GM18517 (cell line): ENCODE data around the gene CTNNA1.

Experiments
- ATAC-seq: cut with Tn5 transposase; IDR thresholded peaks from one replicate; pipeline ENCODE4 v1.9.1; 2021; ENCODE audit warnings: mild to moderate bottlenecking, moderate library complexity; ENCODE audit not compliant: unreplicated experiment

CTNNA1 gene

DNA sequence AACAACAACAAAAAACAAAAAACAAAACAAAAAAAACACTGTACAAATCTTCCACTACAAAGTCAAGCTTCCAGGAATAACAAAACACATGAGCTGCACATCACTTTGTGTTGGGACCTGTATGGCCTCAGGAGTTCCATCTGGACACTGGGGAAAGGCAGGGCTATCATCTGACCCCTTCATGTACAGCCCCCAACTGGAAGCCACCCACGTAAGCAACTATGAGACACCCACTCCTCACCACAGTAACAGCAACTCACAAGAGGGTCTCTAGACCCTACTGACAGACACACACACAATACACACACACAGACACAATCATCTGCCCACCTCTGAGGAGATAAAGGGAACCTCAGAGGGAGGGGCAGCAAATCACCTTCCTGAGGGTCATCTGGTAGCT lies 203.6 kb downstream of the CTNNA1 start:
- no peak for ATAC-seq

DNA sequence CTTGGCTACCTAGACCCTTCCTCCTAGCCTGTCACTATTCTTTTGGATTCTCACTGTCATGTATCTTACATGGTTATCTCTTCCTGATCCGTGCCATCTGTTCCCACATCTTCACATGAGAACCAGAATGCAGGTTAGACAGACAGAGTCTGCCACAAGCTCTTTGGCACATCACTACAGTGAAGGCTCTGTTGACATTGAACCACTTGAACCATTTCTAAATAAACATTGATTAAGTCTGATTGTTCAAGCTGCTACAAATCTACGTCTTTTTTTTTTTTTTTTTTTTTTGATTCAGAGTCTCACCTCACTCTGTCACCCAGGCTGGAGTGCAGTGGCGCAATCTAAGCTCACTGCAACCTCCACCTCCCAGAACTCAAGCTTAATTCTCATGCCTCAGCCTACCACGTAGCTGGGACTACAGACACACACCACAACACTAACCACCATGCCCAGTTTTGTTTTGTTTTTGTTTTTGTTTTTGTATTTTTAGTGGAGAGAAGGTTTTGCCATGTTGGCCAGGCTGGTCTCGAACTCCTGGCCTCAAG lies 207.0 kb downstream of the CTNNA1 start:
- ATAC-seq, result no peak

GRCh38 chr5:138961221-138961620 lies 208.0 kb downstream of the CTNNA1 start:
- no peak for ATAC-seq

- no peak for ATAC-seq
Observed at GRCh38 chr5:138961729-138962128, 208.5 kb downstream of the CTNNA1 start.

- no peak for ATAC-seq
Observed at GRCh38 chr5:138962614-138963370, 209.6 kb downstream of the CTNNA1 start.

DNA sequence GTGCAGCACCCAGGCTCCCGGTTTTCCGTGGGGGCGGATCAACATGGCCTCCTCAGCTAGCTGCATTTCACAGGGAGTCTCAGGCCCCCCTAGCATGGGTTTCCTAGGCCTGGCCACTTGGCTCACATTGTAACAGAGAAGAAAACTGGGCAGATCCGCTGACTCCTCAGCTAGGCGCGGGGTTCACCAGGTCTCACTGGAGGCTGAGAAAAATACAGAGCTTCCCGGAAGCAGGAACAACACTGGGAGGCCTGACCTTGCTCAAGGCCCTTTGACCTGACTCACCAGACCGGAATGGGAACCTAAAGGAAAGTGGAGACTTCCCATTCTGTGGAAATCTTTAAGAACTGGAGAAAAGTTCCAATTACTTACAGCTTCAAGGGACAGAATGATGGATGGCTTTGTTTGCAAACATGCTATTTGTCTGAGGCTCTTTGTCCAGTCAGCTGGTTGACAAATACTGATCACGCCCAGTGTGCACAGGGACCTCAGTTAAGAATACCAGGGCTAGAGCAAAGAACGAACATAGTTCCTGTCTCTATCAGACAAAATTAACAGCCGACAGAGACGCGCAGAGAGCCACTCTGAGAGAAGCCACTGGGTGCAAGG lies 210.6 kb downstream of the CTNNA1 start:
- ATAC-seq, result no peak

GRCh38 chr5:138964647-138965201 lies 211.5 kb downstream of the CTNNA1 start:
- no peak for ATAC-seq

- no peak for ATAC-seq
Observed at GRCh38 chr5:138965626-138966025, 212.4 kb downstream of the CTNNA1 start.

DNA sequence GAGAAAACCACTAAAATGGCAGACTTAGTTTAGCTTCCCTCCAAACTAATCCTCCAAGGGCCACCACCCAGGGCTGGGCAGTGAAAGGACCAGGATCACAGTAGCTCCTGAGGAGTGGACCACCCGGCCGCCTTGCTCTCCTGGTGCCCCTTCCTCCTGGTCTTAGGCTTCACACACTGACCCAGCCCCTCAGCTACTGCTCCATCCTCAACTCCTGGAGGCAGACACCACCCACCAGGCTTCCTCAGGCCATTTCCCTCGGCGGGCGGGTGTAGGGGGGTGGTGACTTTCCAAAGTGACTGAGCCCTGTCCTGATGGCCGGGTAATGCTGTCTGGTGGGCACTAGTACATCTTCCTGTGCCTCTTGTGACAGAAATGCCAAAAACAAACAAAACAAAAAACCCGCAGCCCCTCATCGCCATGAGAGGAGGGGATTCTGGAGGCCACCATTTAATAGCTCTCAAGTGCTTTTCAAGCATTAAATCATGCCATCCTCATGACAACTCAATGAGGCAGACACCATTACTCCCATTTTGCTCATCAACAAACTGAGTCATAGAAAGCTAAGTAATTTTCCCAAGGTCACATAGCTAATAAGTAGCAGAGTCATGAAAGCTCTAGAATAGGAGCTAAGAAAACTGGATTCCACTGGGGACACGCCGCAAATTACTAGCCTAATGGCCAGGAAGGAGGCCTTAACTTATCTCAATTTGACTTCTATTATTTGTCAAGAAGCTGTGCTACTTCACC lies 213.2 kb downstream of the CTNNA1 start:
- no peak for ATAC-seq

DNA sequence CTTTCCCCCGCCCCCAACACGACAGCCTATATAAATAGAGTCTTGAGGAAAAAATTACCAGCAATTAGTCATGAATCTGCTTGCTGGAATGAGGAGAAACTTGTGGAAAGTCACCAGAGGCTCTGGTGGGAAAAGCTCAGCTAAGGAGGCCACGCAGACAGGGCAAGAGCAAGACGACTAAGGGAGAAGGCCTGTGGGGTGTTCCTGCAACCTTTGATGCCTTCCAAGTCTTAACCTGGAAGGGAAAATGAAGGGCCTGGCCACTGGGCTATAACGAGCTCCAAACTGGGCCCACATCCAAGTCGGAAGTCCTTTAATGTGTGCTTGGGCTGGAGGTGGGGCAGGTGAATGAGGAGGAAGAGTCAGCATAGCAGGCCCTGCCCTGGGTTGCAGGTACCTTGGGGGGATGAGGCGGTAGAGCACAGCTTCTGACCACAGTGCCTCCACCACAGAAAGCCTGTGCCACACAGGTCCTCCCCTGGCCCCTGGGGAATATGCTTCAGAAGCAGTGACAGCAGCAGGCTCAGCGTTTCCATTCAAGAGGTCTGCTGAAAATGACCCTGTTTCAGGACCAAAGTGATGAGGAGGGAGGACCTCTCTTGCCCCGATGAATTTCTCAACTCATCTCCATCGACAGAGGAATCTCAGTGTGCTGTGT lies 214.7 kb downstream of the CTNNA1 start:
- ATAC-seq, result no peak

- ATAC-seq, result no peak
Observed at GRCh38 chr5:138968601-138969000, 215.4 kb downstream of the CTNNA1 start.

DNA sequence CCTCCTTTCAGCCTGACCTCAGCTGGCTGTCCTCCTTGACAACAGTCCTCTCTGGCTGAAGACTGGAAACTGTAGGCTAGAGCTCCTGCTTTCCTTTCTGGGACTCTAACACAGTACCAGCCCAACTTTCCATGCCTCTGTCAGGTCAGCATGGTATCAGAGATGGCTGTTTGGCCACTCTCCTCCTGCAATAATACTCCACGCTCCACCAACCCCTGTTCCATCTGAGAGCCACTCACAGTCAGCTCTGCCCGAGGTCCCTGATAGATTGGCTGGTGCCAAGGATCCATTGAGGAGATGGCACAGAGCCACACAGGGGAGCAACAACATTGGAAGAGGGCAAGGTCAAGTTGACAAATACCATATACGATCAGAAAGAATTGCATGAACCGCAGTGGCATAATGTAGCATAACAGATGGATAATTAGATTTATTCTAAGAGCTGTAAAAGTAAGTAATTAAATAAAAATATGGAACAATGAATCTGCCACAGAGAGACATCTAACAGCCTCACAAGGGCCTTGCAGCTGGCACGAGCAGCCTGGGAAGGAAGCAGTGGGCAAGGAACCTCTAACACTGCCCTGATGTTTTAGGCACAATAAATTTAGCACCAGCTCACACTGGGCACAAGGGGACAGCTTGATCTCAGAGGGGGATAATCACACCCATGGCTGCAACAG lies 216.2 kb downstream of the CTNNA1 start:
- no peak for ATAC-seq

DNA sequence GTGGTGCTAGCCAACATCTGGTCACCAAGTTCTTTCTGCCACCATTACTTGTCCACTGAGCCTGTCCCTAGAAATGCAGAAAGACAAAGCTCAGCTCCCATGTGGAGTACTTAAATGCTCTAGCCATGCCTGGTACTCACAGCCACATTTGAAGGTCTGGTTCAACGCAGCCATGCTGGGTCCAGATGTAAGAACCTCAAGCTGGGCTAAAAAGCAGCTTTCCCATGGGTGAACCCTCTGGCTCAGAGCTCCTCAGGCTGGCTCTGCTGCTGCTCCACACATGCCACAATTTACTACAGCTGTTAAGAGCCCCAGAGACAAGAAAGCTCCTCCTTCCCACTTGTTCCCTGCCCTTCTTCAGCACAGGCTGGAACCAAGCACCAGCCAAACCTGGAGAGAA lies 219.0 kb downstream of the CTNNA1 start:
- no peak for ATAC-seq

GRCh38 chr5:138972836-138973235 lies 219.6 kb downstream of the CTNNA1 start:
- ATAC-seq, result no peak

GRCh38 chr5:138974227-138975063 lies 221.2 kb downstream of the CTNNA1 start:
- no peak for ATAC-seq

DNA sequence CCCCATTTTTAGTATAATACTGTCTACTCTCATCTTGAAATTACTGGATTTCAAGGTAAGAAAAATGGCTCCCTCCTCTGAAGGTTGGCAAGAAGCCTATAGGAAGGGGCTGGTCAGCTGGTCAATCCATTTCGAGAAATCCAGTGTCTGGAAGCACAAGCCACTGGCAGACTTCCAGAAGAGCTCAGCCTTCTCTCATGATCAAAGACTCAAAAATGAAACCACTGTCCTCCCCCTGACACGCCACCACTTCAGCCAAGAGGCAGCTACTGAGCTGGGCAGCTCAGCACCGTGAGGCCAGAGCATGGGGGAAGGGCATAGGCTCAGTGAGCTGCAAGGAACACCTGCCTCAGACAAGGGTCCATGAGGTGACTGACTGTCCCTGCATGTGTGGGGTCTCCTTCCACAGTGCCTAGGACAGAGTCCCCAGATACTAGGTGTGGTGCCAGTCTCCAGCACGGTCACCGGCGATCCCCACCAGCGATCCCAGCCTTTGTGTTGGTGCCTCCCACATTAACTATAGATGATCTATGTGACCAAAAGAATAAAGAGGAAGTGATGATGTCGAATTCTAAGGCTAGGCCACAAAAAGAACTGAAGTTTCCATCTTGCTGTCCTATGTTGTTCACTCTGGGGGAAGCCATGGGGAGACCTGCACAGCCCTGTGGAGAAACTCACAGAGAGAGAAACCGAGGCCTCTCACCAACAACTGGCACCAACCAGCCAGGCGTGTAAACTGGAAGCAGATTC lies 222.0 kb downstream of the CTNNA1 start:
- no peak for ATAC-seq

- ATAC-seq, result no peak
Observed at GRCh38 chr5:138978080-138978479, 224.9 kb downstream of the CTNNA1 start.

DNA sequence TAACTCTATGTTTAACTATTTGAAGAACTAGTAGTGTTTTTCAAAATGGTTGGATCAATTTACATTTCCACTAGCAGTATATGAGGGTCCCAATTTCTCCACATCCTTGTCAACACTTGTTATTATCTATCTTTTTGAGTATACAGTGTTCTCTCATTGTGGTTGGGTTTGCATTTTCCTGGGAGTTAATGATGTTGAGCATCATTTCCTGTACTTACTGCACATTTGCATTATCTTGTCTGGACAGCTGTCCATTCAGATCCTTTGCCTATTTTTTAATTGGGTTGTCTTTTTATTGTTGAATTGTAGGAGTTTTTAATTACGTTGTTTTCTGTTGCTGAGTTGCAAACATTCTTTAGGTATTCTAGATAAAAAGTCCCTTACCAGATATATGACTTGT lies 225.4 kb downstream of the CTNNA1 start:
- ATAC-seq, result no peak
